ENCODE data around the gene NUDT19.
A peak's percentile ranks its signal among the peaks of the same experiment; 100 is the strongest.

GRCh38 chr19:32691952-32692726, 518 bp downstream of the NUDT19 start:
- TF ChIP-seq, protein P1, sequence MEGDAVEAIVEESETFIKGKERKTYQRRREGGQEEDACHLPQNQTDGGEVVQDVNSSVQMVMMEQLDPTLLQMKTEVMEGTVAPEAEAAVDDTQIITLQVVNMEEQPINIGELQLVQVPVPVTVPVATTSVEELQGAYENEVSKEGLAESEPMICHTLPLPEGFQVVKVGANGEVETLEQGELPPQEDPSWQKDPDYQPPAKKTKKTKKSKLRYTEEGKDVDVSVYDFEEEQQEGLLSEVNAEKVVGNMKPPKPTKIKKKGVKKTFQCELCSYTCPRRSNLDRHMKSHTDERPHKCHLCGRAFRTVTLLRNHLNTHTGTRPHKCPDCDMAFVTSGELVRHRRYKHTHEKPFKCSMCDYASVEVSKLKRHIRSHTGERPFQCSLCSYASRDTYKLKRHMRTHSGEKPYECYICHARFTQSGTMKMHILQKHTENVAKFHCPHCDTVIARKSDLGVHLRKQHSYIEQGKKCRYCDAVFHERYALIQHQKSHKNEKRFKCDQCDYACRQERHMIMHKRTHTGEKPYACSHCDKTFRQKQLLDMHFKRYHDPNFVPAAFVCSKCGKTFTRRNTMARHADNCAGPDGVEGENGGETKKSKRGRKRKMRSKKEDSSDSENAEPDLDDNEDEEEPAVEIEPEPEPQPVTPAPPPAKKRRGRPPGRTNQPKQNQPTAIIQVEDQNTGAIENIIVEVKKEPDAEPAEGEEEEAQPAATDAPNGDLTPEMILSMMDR (IDR thresholded peaks at IDR 0.05 in 4 of 5, conservative IDR thresholded peaks at IDR 0.05 in 1 of 5) = no peak
- TF ChIP-seq POLR2A (IDR thresholded peaks at IDR 0.05) = peak; percentile 27 to 51
